ENCODE measurements around the gene MRPS5. TPM values are rescaled to one million over a fixed set of nuclear protein-coding genes. Genes with fewer than 3 reads are reported as not detected.

Gene MRPS5
- total and polyA plus RNA-seq, 8 donors = 28.6 to 78.2 (median 47.2) TPM

DNA sequence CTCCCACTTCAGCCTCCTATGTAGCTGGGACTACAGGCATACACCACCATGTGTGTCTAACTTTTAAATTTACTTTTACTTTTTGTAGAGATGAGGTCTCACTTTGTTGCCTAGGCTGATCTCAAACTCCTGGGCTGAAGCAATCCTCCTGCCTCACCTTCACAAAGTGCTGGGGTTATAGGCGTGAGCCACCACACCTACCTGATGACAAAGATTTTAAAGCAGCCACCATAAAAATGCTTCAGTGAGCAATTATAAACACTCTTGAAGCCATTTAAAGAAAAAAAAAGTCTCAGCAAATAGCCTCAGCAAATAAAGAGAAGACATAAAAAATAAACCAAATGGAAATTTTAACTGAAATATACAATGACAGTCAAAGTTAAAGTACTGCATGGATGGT lies 35.6 kb downstream of the MRPS5 start:
- H3K36me3 ChIP-seq = peaks cover 42 to 64% (median 60%) of the 10 kb centered on the region in 4 donors
- no peak overlapping the region for H3K4me3 ChIP-seq
- intact Hi-C loops (cut with DNase I; ENCODE audit: low total_unique reads) = no loop called here
- H3K27ac ChIP-seq = no peak overlapping the region
- TF ChIP-seq POLR2A (IDR thresholded peaks at IDR 0.05) (no peak), EP300 (IDR thresholded peaks at IDR 0.05) (no peak), POLR2AphosphoS5 (IDR thresholded peaks at IDR 0.05) (no peak)
- TF ChIP-seq, protein P1, sequence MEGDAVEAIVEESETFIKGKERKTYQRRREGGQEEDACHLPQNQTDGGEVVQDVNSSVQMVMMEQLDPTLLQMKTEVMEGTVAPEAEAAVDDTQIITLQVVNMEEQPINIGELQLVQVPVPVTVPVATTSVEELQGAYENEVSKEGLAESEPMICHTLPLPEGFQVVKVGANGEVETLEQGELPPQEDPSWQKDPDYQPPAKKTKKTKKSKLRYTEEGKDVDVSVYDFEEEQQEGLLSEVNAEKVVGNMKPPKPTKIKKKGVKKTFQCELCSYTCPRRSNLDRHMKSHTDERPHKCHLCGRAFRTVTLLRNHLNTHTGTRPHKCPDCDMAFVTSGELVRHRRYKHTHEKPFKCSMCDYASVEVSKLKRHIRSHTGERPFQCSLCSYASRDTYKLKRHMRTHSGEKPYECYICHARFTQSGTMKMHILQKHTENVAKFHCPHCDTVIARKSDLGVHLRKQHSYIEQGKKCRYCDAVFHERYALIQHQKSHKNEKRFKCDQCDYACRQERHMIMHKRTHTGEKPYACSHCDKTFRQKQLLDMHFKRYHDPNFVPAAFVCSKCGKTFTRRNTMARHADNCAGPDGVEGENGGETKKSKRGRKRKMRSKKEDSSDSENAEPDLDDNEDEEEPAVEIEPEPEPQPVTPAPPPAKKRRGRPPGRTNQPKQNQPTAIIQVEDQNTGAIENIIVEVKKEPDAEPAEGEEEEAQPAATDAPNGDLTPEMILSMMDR (IDR thresholded peaks at IDR 0.05) = no peak
- no peak for DNase-seq
- H3K4me1 ChIP-seq = no peaks in the 10 kb centered on the region
- WGBS, 5 donors = 88 to 100% (median 100%) methylated on average over 1 of the region's 1 CpG
- no peaks in the 10 kb centered on the region for H3K9me3 ChIP-seq
- H3K27me3 ChIP-seq = no peaks in the 10 kb centered on the region

DNA sequence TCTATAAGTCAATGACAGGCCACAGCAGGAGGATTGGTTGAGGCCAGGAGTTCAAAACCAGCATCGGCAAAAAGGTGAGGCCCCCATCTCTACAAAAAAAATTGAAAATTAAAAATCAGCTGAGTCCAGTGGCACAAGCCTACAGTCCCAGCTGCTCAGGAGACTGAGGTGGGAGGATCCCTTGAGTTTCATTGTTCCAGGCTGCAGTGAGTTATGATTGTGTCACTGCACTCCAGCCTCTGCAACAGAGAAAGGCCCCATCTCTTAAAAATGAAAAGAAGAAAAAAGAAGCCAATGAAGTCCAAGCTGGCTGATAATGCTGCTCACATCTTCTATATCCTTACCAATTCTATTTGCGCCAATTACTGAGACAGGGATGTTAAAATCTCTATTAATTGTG lies 39.1 kb downstream of the MRPS5 start:
- H3K4me1 ChIP-seq = peaks cover 0 to under 1% (median 0%) of the 10 kb centered on the region in 4 donors
- no peak for DNase-seq
- H3K9me3 ChIP-seq = no peaks in the 10 kb centered on the region
- TF ChIP-seq POLR2A (IDR thresholded peaks at IDR 0.05) (no peak), EP300 (IDR thresholded peaks at IDR 0.05) (no peak), POLR2AphosphoS5 (IDR thresholded peaks at IDR 0.05) (no peak)
- TF ChIP-seq, protein P1 (IDR thresholded peaks at IDR 0.05) = no peak
- H3K27ac ChIP-seq = no peak overlapping the region
- peaks cover 22 to 32% (median 27%) of the 10 kb centered on the region in 4 donors for H3K36me3 ChIP-seq
- H3K27me3 ChIP-seq = peaks cover 0 to 15% (median 0%) of the 10 kb centered on the region in 3 donors
- WGBS, 5 donors = 80 to 97% (median 90%) methylated on average over 2 of the region's 2 CpGs
- no peak overlapping the region for H3K4me3 ChIP-seq
- intact Hi-C loops (cut with DNase I; ENCODE audit: low total_unique reads) = no loop called here

DNA sequence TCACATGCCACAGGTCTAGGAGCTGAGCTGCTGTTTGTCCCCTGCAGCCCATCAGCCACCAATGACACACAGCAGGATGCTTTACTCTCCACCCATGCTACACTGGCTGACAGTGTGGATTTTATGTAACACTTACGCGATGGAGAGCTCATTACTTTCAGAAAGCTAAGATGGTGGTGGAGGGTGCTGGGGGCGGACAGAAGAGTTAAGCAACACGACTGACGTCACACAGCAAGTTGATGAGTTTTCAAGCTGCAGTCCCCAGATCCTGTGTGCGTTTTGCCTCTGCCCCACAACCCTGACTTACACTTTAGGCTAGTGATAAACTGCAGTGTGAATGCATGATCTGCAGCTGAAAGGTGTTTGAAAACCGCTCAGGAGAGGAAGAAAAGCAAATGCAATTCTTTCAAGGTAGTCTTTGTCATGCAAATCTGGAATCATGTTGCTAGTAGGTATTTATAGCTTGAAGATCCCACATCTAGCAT lies 42.4 kb downstream of the MRPS5 start:
- no peak for DNase-seq
- peaks cover 0 to 48% (median 17%) of the 10 kb centered on the region in 3 donors for H3K27me3 ChIP-seq

DNA sequence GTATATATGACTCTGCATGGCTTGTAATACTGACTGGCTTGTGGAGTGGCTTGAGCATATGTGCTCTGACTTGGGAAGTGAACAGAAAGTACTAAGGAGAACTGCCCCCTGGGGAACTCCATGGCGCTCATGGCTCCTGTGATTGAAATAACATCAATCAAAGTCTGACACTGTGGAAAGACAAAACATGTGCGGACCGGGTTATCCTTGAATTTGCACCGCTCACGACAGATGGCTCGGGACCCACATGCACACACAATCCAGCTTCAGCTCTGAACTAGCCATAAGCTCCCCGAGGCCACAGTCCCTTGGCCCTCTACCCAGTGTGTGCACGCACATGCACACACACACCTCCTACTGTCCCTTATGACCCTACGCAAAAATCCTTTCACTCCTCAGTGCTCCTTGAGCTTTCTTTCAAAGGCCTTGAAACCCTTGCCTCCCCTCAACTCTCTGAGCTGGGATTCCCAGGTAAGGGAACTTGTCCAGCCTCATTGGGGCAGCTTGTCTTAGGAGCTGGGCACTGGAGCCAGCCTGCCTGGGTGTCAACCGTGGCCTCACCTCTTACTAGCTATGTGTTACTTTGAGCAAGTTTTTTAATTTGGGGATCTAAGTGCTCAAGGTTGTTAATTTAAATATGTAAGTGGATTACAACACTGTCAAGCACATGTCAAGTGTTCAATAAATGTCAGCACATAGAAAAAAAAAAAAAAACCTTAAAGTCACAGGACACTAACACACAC lies 43.6 kb downstream of the MRPS5 start:
- no peaks in the 10 kb centered on the region for H3K36me3 ChIP-seq
- H3K4me1 ChIP-seq = peaks cover 5 to 14% (median 13%) of the 10 kb centered on the region in 4 donors
- intact Hi-C loops (cut with DNase I; ENCODE audit: low total_unique reads) = no loop called here
- no peak overlapping the region for H3K27ac ChIP-seq
- no peaks in the 10 kb centered on the region for H3K9me3 ChIP-seq
- WGBS, 5 donors = 70 to 82% (median 78%) methylated on average over 10 of the region's 10 CpGs
- H3K27me3 ChIP-seq = peaks cover 0 to 60% (median 22%) of the 10 kb centered on the region in 3 donors
- H3K4me3 ChIP-seq = no peak overlapping the region
- TF ChIP-seq, protein P1 (IDR thresholded peaks at IDR 0.05) = no peak
- TF ChIP-seq POLR2AphosphoS5 (IDR thresholded peaks at IDR 0.05) (no peak), EP300 (IDR thresholded peaks at IDR 0.05) (no peak), POLR2A (IDR thresholded peaks at IDR 0.05) (no peak)
- no peak for DNase-seq

More for the DNA sequence above, 42.4 kb downstream of the MRPS5 start:
- H3K4me3 ChIP-seq = no peak overlapping the region
- TF ChIP-seq, protein P1 (IDR thresholded peaks at IDR 0.05) = no peak
- TF ChIP-seq EP300 (IDR thresholded peaks at IDR 0.05) (no peak), POLR2AphosphoS5 (IDR thresholded peaks at IDR 0.05) (no peak), POLR2A (IDR thresholded peaks at IDR 0.05) (no peak)
- no peak overlapping the region for H3K27ac ChIP-seq
- 32 to 45% (median 39%) methylated on average over 7 of the region's 7 CpGs for WGBS, 5 donors
- H3K4me1 ChIP-seq = peaks cover 5 to 14% (median 13%) of the 10 kb centered on the region in 4 donors
- intact Hi-C loops (cut with DNase I; ENCODE audit: low total_unique reads) = no loop called here
- H3K9me3 ChIP-seq = no peaks in the 10 kb centered on the region
- H3K36me3 ChIP-seq = no peaks in the 10 kb centered on the region
